Pancreas (tissue), 10 donors: ENCODE measurements around the gene ATP1A4. TPM values are rescaled to one million over a fixed set of nuclear protein-coding genes. Genes with fewer than 3 reads are reported as not detected.
A peak's percentile ranks its signal among the peaks of the same experiment; 100 is the strongest.

Experiments
- ATAC-seq, 4 donors: fragments of 200-7000 bp; cut with Tn5 transposase; one replicate each; pipeline versions ENCODE4 v1.8.0 to v1.9.1; 2020; ENCODE audit warnings: mild to moderate bottlenecking in 4 of 4, moderate library complexity in 4 of 4
- DNase-seq, 6 donors: peaks; one replicate each; pipeline ENCODE4 v3.0.0-alpha.2; 2020
- FAIRE-seq: peaks from 2 replicates; lab custom pipeline; 2012; peaks lifted over from hg19 to GRCh38; lab: Jason Lieb, UNC
- H3K27ac ChIP-seq, 4 donors: fragments of 200-600 bp; sonication (generic); 1 replicate in 3 of 4; 2 replicates in 1 of 4; pipeline versions ENCODE4 v1.5.0 to v1.8.0; 2020
- H3K27me3 ChIP-seq, 4 donors: fragments of 200-600 bp; one replicate each; pipeline ENCODE4 v1.8.0; 2021
- H3K36me3 ChIP-seq, 3 donors: fragments of 200-600 bp; sonication (generic) in 1 of 3; one replicate each; pipeline versions ENCODE4 v1.5.0 to v1.8.0; 2020 to 2021
- H3K4me1 ChIP-seq, 3 donors: fragments of 200-600 bp; one replicate each; pipeline ENCODE4 v1.8.0; 2021
- H3K4me3 ChIP-seq, 4 donors: fragments of 200-600 bp; sonication (generic) in 2 of 4; one replicate each; pipeline versions ENCODE4 v1.5.0 to v1.8.0; 2020 to 2021
- H3K9me3 ChIP-seq, 4 donors: fragments of 200-600 bp; one replicate each; pipeline ENCODE4 v1.8.0; 2021
- WGBS, 2 donors: extraction: QIAGEN DNeasy Blood & Tissue Kit; methylation state at CpG; one replicate each; pipeline ENCODE4 v1.1.7; 2013; 5-methylcytosine and 5-hydroxymethylcytosine counted together
- intact Hi-C, 3 donors: fragments of 100-400 bp; cut with DNase I; formaldehyde crosslinking; loops; one replicate each; pipeline versions ENCODE4 v1.11.1 to v1.14.2; 2022
- polyA plus RNA-seq, 2 donors: library from polyadenylated mRNA; stranded (reverse); fragments of 200-250 nt; gene quantifications; one replicate each; pipeline ENCODE4 v1.2.3, GENCODE V29; 2013
- total RNA-seq, 6 donors: library from RNA; stranded (reverse); fragmentation: NEBNext Ultra II Directional in 4 of 6; extraction: Animal tissue kit (Norgen Biotek cat#: 25700) in 4 of 6; gene quantifications; one replicate each; pipeline versions ENCODE4 v1.2.1 to v1.2.4, GENCODE V29; 2021 to 2023
- TF ChIP-seq, protein P1 (sequence below), 4 donors: fragments of 200-600 bp; sonication (generic) in 3 of 4; IDR thresholded peaks; one replicate each; pipeline versions ENCODE4 v1.5.0 to v1.8.0; 2021; ENCODE audit warnings: antibody characterized with exemption in 4 of 4
- donor health status: healthy with polysubstance abuse.
- donor health status: DM: no; HTN: no; CAD: no; lungs with moderate emphysema.
- donor health status: DM: no; HTN: no; CAD: no.
- donor health status: control.
- donor health status: control.
- donor health status: Bipolar disorder and iron deficiency.
- donor health status: DM: yes; HTN: yes; CAD: no.
- donor health status: DM: no; HTN: no; CAD: no.
- donor health status: DM: no; HTN: no; CAD: no.
- donor health status: DM: yes; HTN: yes; CAD: no.

Gene ATP1A4
- total and polyA plus RNA-seq, 8 donors: not detected

DNA sequence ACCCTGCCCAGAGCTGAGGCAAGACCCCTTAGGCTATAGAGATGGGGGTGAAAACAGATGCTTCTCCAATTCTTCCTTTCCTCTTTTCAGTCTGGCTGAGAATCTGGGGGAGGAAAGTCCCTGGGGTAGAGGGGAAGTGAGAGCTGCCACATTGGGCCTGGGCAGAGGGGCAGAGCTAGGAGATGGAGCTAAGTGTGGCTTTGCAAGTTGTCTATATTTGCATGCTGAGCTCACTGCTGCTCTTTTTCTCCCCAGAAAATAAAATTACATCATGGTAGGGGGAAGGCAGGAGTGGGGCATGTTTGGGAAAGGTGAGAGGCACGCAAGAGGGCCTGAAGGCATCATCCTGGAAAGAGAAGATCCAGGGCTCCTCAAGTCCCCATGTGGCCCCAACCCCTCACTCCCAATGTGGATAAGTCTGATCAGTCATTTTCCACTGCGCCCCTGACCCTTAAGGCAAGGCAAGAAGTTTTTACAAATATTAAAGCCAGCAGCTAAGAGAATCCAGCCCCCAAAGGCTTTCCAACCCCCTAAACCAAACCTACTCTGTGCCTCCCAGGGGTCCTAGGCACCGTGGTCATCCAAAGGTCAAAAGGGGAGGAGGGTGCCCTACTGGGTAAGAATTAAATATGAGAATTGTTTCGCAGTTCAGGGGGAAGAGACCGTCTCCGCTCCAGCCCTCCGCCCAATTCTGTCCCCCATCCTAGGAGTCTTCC lies 53.3 kb downstream of the ATP1A4 start:
- Histone ChIP-seq H3K4me3 (peak overlapping the region; percentile 76 to 91 (median 89)), H3K36me3 (no peaks in the 10 kb centered on the region), H3K27me3 (no peaks in the 10 kb centered on the region), H3K27ac (peak overlapping the region in 2 of 4 donors; percentile 77 to 82), H3K9me3 (no peaks in the 10 kb centered on the region), H3K4me1 (peaks cover 2 to 18% (median 7%) of the 10 kb centered on the region in 3 donors)
- ATAC-seq: peak in 2 of 4 donors; percentile 2 to 34
- intact Hi-C loops: loop anchor here in 1 of 3 donors (5.0 kb wide), 1 partner anchor 48 kb away; no protein-coding TSS in a partner anchor
- TF ChIP-seq, protein P1, sequence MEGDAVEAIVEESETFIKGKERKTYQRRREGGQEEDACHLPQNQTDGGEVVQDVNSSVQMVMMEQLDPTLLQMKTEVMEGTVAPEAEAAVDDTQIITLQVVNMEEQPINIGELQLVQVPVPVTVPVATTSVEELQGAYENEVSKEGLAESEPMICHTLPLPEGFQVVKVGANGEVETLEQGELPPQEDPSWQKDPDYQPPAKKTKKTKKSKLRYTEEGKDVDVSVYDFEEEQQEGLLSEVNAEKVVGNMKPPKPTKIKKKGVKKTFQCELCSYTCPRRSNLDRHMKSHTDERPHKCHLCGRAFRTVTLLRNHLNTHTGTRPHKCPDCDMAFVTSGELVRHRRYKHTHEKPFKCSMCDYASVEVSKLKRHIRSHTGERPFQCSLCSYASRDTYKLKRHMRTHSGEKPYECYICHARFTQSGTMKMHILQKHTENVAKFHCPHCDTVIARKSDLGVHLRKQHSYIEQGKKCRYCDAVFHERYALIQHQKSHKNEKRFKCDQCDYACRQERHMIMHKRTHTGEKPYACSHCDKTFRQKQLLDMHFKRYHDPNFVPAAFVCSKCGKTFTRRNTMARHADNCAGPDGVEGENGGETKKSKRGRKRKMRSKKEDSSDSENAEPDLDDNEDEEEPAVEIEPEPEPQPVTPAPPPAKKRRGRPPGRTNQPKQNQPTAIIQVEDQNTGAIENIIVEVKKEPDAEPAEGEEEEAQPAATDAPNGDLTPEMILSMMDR (IDR thresholded peaks at IDR 0.05): no peak
- 30 to 36% methylated on average over 6 to 7 of the region's 7 CpGs for WGBS, 2 donors
- FAIRE-seq: no peak
- DNase-seq: no peak

DNA sequence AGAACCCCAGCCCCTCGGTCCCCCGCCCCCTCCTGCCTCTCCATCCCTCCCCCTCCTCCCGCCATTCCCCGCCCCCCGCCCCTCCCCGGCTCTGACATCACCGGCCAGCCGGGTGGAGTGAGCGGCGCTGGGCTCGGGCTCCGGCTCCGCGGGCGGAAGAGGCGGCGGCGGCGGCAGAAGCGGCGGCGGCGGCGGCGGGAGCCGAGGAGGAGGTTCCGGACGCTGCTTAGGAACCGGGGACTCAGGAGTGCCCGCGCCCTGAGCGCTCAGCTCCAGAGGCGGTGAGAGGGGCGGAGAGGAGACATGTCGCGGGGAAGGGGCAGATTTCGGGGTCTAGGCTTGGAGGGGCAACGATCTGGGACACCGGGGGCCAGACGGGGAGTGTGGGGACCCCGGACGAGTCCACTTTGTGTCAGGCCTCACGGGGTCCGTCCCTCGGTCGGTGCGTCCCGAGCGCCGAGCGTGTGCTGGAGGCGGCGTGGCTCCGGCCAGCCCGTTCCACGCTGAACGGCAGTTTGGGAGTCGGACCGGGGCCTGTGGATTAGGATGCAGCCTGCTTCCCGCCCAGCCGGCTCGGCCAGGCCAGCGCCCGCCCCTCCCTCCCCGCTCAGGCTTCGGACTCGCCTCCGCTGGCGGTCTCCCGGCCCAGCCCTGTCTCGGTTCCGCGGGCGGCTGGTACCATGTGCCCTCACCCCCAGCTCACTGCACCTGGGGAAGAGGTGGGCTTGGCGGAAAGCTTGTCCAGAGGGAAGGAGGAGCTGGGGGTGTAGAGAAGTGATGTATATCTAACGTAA lies 54.0 kb downstream of the ATP1A4 start, which contains the start of gene PEA15:
TSS of gene PEA15 (plus strand) at position 143 of the 794 bp plus-strand sequence. CDS start 6,161 bp downstream, outside the sequence.
- Histone ChIP-seq H3K4me1 (peaks cover 7 to 26% (median 15%) of the 10 kb centered on the region in 3 donors), H3K9me3 (no peaks in the 10 kb centered on the region), H3K27ac (peak within 1 kb of the TSS; percentile 75 to 82 (median 76)), H3K4me3 (peak within 1 kb of the TSS; percentile 76 to 91 (median 89)), H3K27me3 (no peaks in the 10 kb centered on the region), H3K36me3 (no peaks in the 10 kb centered on the region)
- intact Hi-C loops: loop anchor here in 1 of 3 donors (5.0 kb wide), 1 partner anchor 47 kb away; no protein-coding TSS in a partner anchor
- peak; percentile 90 to 93 (median 92) for ATAC-seq
- TF ChIP-seq, protein P1 (IDR thresholded peaks at IDR 0.05): no peak
- DNase-seq: peak; percentile 69 to 90 (median 80)
- no peak for FAIRE-seq
- WGBS, 2 donors: 0 to 1% methylated on average over 53 to 75 of the region's 76 CpGs

DNA sequence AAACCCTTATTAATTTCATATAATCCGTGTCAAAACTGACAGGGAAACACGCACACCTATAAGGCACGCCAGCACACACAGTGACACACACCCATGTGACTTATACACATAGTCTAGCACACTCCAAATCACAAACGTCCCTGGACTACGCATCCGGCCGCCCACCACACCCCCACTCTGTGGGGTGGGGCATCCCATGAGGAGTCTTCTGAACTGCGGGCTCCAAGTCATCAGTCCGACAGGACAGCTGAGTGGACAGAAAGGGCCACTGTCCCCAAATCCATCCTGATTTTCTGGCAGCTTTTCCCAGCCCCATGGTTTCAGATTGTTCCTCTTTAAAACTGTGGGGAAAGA lies 54.6 kb downstream of the ATP1A4 start:
- FAIRE-seq (no peak), DNase-seq (peak in 2 of 6 donors; percentile 31 to 35), ATAC-seq (peak; percentile 32 to 59 (median 39))
- WGBS, 2 donors: 4 to 11% methylated on average over 9 of the region's 9 CpGs
- Histone ChIP-seq H3K27me3 (no peaks in the 10 kb centered on the region), H3K36me3 (no peaks in the 10 kb centered on the region), H3K27ac (peak overlapping the region; percentile 75 to 82 (median 76)), H3K4me1 (peaks cover 7 to 28% (median 15%) of the 10 kb centered on the region in 3 donors), H3K9me3 (no peaks in the 10 kb centered on the region), H3K4me3 (peak overlapping the region; percentile 76 to 91 (median 89))
- intact Hi-C loops: loop anchor here in 1 of 3 donors (5.0 kb wide), 1 partner anchor 46 kb away; no protein-coding TSS in a partner anchor
- TF ChIP-seq, protein P1 (IDR thresholded peaks at IDR 0.05): no peak

DNA sequence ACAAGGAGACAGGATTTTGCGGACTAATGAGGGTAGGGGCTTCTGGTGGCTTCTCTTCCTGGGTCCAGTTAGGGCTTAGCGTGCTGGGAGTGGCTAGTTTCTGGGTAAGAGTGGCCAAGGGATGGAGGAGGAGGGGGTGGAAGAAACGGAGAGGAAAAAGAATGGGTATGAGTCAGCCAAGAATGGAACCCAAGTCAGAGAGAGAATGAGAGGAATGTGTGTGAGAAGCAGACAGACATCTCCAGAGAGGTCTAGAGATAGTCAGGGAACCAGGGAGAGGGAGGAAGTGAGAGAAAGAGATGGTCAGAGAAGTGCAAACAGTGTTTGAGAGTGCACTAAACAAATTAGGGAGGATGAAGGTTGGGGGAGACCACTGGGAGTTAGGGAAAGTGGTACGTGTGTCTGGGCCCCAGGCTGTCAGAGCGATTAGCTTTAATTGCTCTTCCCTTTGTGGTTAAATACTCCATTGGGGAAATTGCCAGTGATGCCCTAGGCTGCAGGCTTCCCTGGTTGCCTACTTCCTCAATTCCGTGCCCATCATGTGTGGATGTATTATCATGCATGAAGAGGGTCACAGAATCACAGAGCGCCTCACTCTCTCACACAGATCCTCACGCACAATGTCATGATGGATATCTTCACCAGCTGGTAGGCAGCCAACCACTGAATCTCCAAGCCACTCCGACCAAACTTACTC lies 55.2 kb downstream of the ATP1A4 start:
- Histone ChIP-seq H3K4me3 (peak overlapping the region in 3 of 4 donors; percentile 87 to 91 (median 91)), H3K27ac (peak overlapping the region in 1 of 4 donors; percentile 77), H3K4me1 (peaks cover 7 to 28% (median 15%) of the 10 kb centered on the region in 3 donors), H3K9me3 (no peaks in the 10 kb centered on the region), H3K36me3 (no peaks in the 10 kb centered on the region), H3K27me3 (no peaks in the 10 kb centered on the region)
- no peak for FAIRE-seq
- no peak for DNase-seq
- 74 to 75% methylated on average over 9 of the region's 9 CpGs for WGBS, 2 donors
- TF ChIP-seq, protein P1 (IDR thresholded peaks at IDR 0.05): no peak
- no peak for ATAC-seq
- intact Hi-C loops: loop anchor here in 1 of 3 donors (5.0 kb wide), 1 partner anchor 46 kb away; no protein-coding TSS in a partner anchor
